ENCODE results near the gene PEX26. TPM values are rescaled to one million over a fixed set of nuclear protein-coding genes. Genes with fewer than 3 reads are reported as not detected.
"Not testable (repeated sequence)": the region's sequence is repeated elsewhere in the genome, so short reads cannot be mapped to it uniquely, and the experiment has no call there.

PEX26 gene
- total RNA-seq, 3 donors from 2014 or later, result 113 to 241 (median 123) TPM

- H3K36me3 ChIP-seq (ENCODE audit: low read depth), result no peaks in the 10 kb centered on the region
- intact Hi-C loops (cut with DNase I, micrococcal nuclease), result no loop called here
- H3K9me3 ChIP-seq, result no peaks in the 10 kb centered on the region
- H3K4me1 ChIP-seq (ENCODE audit: low read depth), result no peaks in the 10 kb centered on the region
- TF ChIP-seq, protein P1, sequence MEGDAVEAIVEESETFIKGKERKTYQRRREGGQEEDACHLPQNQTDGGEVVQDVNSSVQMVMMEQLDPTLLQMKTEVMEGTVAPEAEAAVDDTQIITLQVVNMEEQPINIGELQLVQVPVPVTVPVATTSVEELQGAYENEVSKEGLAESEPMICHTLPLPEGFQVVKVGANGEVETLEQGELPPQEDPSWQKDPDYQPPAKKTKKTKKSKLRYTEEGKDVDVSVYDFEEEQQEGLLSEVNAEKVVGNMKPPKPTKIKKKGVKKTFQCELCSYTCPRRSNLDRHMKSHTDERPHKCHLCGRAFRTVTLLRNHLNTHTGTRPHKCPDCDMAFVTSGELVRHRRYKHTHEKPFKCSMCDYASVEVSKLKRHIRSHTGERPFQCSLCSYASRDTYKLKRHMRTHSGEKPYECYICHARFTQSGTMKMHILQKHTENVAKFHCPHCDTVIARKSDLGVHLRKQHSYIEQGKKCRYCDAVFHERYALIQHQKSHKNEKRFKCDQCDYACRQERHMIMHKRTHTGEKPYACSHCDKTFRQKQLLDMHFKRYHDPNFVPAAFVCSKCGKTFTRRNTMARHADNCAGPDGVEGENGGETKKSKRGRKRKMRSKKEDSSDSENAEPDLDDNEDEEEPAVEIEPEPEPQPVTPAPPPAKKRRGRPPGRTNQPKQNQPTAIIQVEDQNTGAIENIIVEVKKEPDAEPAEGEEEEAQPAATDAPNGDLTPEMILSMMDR (IDR thresholded peaks at IDR 0.05), result no peak
- no peak overlapping the region for H3K4me3 ChIP-seq
- no peak for ATAC-seq
- DNase-seq, result no peak
Measured at GRCh38 chr22:18100781-18101180, 23.0 kb downstream of the PEX26 start.

GRCh38 chr22:18101536-18101935, 23.7 kb downstream of the PEX26 start:
- TF ChIP-seq, protein P1 (IDR thresholded peaks at IDR 0.05), result no peak
- Histone ChIP-seq H3K4me3 (no peak overlapping the region), H3K9me3 (no peaks in the 10 kb centered on the region), H3K36me3 (ENCODE audit: low read depth) (no peaks in the 10 kb centered on the region), H3K4me1 (ENCODE audit: low read depth) (no peaks in the 10 kb centered on the region)
- ATAC-seq, result no peak
- intact Hi-C loops (cut with DNase I, micrococcal nuclease), result no loop called here
- DNase-seq, result no peak

DNA sequence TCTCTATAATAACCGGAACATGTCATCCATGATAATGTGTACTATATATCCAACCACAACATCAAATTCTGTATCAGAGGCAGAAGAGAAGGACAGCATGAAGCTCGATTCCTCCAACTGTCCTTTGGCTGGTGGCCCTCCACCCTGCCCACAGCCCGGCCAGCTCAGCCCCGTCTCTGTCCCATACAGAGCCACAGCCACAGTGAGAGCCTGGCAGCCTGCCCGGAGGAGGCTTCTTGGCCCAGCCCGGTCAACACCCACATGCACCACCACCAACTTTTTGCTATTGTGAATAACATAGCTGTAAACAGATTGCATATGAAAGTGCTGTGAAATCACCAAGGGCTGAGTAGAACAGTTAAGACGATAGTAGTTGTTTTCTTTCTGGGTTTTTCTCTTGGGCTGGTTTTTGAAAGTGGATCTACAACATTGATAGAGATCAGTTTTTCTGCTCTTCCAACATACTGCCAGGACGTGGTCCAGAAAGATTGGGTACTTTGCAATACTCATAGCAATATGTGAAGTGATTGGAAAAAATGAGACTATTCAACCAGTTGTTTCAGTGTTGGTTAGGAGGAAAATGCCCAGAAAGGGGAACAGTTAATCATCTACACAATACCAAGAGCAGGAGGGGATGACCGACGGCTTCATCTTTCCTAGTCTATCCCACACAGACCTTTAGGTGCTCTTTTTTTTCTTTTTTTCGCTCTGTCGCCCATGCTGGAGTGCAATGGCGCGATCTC, 25.9 kb downstream of the PEX26 start:
- DNase-seq (no peak), ATAC-seq (no peak)
- no peak overlapping the region for H3K4me3 ChIP-seq
- no peaks in the 10 kb centered on the region for H3K36me3 ChIP-seq (ENCODE audit: low read depth)
- H3K4me1 ChIP-seq (ENCODE audit: low read depth), result no peaks in the 10 kb centered on the region
- TF ChIP-seq, protein P1 (IDR thresholded peaks at IDR 0.05), result no peak
- H3K9me3 ChIP-seq, result no peaks in the 10 kb centered on the region
- intact Hi-C loops (cut with DNase I, micrococcal nuclease), result no loop called here

GRCh38 chr22:18104566-18104965, 26.8 kb downstream of the PEX26 start:
- H3K36me3 ChIP-seq (ENCODE audit: low read depth), result no peaks in the 10 kb centered on the region
- DNase-seq, result no peak
- TF ChIP-seq, protein P1 (IDR thresholded peaks at IDR 0.05), result no peak
- no peaks in the 10 kb centered on the region for H3K9me3 ChIP-seq
- intact Hi-C loops (cut with DNase I, micrococcal nuclease), result no loop called here
- no peak overlapping the region for H3K4me3 ChIP-seq
- no peaks in the 10 kb centered on the region for H3K4me1 ChIP-seq (ENCODE audit: low read depth)
- peak; percentile 23 for ATAC-seq

DNA sequence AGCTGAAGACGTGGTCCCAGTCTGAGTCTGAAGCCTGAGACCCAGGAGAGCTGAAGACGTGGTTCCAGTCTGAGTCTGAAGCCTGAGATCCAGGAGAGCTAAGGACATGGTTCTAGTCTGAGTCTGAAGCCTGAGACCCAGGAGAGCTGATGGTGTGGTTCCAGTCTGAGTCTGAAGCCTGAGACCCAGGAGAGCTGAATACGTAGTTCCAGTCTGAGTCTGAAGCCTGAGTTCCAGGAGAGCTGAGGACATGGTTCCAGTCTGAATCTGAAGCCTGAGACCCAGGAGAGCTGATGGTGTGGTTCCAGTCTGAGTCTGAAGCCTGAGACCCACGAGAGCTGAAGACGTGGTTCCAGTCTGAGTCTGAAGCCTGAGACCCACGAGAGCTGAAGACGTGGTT, 28.2 kb downstream of the PEX26 start:
- H3K9me3 ChIP-seq; DNase-seq; H3K4me1 ChIP-seq (ENCODE audit: low read depth); ATAC-seq; intact Hi-C loops (cut with DNase I, micrococcal nuclease); H3K36me3 ChIP-seq (ENCODE audit: low read depth); H3K4me3 ChIP-seq: not testable (repeated sequence)

- ATAC-seq; intact Hi-C loops (cut with DNase I, micrococcal nuclease); H3K4me3 ChIP-seq; H3K36me3 ChIP-seq (ENCODE audit: low read depth); H3K9me3 ChIP-seq; DNase-seq: not testable (repeated sequence)
- peaks cover 14% of the 10 kb centered on the region for H3K4me1 ChIP-seq (ENCODE audit: low read depth)
Measured at GRCh38 chr22:18106550-18107341, 29.0 kb downstream of the PEX26 start.

All from mucosa of descending colon (tissue), 3 donors.